Activated CD4-positive, alpha-beta T cell treated with anti-CD3 and anti-CD28 coated beads, Interleukin-2, amount 10 ng/mL, durations not matched to agents 7 days and 5 days (primary cell): ENCODE measurements around the gene HIVEP1. TPM values are rescaled to one million over a fixed set of nuclear protein-coding genes. Genes with fewer than 3 reads are reported as not detected.
A peak's percentile ranks its signal among the peaks of the same experiment; 100 is the strongest.

Experiments used
- CTCF ChIA-PET: fragments of 350-600 bp; sonication (Branson Sonifier 250); formaldehyde crosslinking; loops from one replicate; lab custom pipeline; 2021; ENCODE audit warnings: antibody characterized with exemption; lab: Charles Lee
- POLR2A ChIA-PET: fragments of 350-600 bp; sonication (Branson Sonifier 250); formaldehyde crosslinking; loops from one replicate; lab custom pipeline; 2021; ENCODE audit warnings: antibody characterized with exemption; lab: Charles Lee
- DNase-seq: peaks from one replicate; pipeline ENCODE4 v3.0.0-alpha.2; 2020
- H3K27ac Mint-ChIP-seq: one replicate; pipeline ENCODE4 v1.8.0; 2021; ENCODE audit warnings: mild to moderate bottlenecking, moderate library complexity, mixed read lengths
- H3K27me3 Mint-ChIP-seq: one replicate; pipeline ENCODE4 v1.8.0; 2021; ENCODE audit warnings: mixed read lengths
- H3K36me3 Mint-ChIP-seq: one replicate; pipeline ENCODE4 v1.8.0; 2021; ENCODE audit warnings: low read depth, mixed read lengths
- H3K4me1 Mint-ChIP-seq: one replicate; pipeline ENCODE4 v1.8.0; 2021; ENCODE audit warnings: mixed read lengths
- H3K4me3 Mint-ChIP-seq: one replicate; pipeline ENCODE4 v1.8.0; 2021; ENCODE audit warnings: mild to moderate bottlenecking, moderate library complexity, mixed read lengths
- H3K9me3 Mint-ChIP-seq: one replicate; pipeline ENCODE4 v1.8.0; 2021; ENCODE audit warnings: mixed read lengths
- total RNA-seq, 2 experiments: library from RNA; stranded (reverse); gene quantifications; one replicate each; pipeline ENCODE4 v1.2.3, GENCODE V29; 2021

The HIVEP1 gene
- total RNA-seq, 2 experiments from 2014 or later: 24.2 to 33.0 TPM

DNA sequence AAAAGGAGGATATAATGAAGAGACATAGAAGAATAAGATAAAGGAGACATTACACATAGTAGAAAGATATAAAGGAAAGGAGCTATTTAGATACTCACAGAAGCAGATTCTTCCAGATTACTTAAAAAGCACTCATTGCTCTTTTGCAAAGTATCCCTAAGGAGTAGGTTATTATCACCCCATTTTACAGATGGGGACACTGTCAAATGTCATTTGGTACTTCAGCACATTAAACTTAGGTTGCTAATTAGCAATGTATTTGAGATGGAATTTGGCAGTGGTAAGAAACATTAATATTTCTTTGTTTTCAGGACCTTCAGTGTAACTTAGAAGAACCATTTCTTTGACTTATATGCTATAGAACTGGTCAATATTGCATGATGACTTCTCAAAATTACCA lies 11.9 kb upstream of the HIVEP1 start:
- H3K9me3 Mint-ChIP-seq: peaks cover 2% of the 10 kb centered on the region
- H3K36me3 Mint-ChIP-seq: no peaks in the 10 kb centered on the region
- no peaks in the 10 kb centered on the region for H3K4me1 Mint-ChIP-seq
- POLR2A ChIA-PET: no interaction called here
- no peak overlapping the region for H3K4me3 Mint-ChIP-seq
- H3K27ac Mint-ChIP-seq: no peak overlapping the region
- no peak for DNase-seq
- CTCF ChIA-PET: no interaction called here
- H3K27me3 Mint-ChIP-seq: no peaks in the 10 kb centered on the region

DNA sequence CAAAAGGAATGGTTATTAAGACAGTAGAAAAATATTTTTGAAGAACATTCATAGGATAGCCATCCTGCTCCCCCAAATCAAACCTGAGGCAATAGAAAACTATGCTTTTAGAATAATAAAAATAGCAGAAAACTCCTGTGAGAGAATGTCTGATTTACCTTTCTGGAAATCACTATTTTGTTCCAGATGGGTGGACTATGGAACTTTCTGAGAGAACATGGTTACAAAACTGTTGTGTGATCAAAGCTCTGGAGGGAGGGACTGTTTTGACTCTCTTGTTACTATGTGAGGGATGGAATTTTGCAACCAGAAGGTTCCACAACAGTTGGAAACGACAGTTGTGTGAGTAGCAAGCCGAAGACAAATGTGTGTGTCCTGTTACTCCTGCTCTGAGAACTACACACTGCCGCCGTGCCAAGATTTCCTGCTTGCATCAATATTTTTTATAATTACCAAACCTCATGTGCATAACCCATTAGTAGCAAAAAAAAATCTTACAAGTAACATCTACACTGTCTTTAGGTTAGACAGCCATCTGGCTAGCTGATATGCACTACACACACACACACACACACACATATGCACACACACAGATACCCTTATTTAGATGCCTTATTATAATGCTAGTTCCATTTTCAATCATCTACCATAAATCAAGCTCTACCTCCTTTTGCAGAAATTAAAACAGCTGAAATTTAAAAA lies 11.0 kb upstream of the HIVEP1 start:
- peaks cover 2% of the 10 kb centered on the region for H3K9me3 Mint-ChIP-seq
- POLR2A ChIA-PET: no interaction called here
- no peak overlapping the region for H3K27ac Mint-ChIP-seq
- H3K36me3 Mint-ChIP-seq: no peaks in the 10 kb centered on the region
- no peak overlapping the region for H3K4me3 Mint-ChIP-seq
- no peaks in the 10 kb centered on the region for H3K27me3 Mint-ChIP-seq
- CTCF ChIA-PET: no interaction called here
- H3K4me1 Mint-ChIP-seq: no peaks in the 10 kb centered on the region
- no peak for DNase-seq

DNA sequence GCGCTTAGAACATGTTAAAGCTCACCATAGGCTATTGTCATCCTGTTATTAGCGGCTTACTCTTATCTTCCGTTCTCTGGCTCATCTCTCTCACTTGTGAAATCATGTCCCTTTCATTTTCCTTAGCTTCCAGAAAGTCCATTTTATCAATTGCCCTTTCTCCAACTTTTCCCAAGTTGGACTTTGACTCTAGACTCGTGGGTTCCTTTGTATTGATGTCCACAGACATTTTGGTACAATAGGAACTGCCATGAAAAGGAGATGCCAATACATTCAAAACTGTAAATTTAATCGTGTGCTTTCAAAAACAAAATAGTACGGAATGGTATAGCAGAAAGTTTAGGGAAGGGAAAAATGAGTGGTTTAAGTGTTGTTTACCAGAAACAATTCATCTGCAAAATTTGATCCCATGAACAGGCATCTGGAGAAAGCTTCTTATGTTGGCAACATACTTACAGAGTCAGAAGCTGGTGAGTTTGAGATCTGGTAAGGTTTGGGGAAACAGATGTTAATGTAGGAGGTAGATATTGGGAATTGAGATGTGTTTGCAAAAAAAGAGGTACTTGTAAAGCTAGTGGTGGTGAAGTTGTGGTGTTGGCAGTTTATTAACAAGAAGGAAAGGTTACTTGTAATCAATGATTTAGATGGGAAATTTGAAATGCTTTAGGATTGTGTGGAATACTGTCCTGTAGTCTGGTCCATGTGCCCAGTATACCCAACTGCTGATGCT lies 10.2 kb upstream of the HIVEP1 start:
- POLR2A ChIA-PET: no interaction called here
- CTCF ChIA-PET: interaction anchor here (0.7 kb wide), 1 partner anchor 13 kb away, joined by 3 read pairs; no protein-coding TSS in a partner anchor
- Mint-ChIP-seq H3K27ac (no peak overlapping the region), H3K4me1 (no peaks in the 10 kb centered on the region), H3K27me3 (no peaks in the 10 kb centered on the region), H3K4me3 (no peak overlapping the region), H3K36me3 (no peaks in the 10 kb centered on the region), H3K9me3 (peaks cover 2% of the 10 kb centered on the region)
- no peak for DNase-seq

DNA sequence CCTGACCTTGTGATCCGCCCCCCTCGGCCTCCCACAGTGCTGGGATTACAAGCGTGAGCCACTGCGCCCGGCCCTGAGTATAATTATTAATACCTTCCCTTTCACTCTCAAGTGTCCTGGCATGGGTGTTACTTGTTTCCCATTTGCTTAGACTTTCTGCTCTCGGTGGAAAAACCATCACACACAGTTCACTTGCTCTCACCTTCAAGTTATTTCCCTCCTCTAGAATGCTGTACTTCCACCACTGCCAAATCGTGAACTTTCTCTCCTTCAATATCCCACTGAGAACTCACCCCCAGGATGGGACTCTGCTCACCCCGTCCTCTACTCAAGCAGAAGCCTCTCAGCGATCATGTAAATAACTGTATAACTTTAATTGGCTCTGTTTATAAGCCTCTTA lies 4.6 kb upstream of the HIVEP1 start:
- H3K9me3 Mint-ChIP-seq: no peaks in the 10 kb centered on the region
- no peak overlapping the region for H3K27ac Mint-ChIP-seq
- ChIA-PET POLR2A (no interaction called here), CTCF (no interaction called here)
- no peak for DNase-seq
- H3K27me3 Mint-ChIP-seq: no peaks in the 10 kb centered on the region
- peaks cover 29% of the 10 kb centered on the region for H3K4me1 Mint-ChIP-seq
- H3K36me3 Mint-ChIP-seq: no peaks in the 10 kb centered on the region
- H3K4me3 Mint-ChIP-seq: no peak overlapping the region

DNA sequence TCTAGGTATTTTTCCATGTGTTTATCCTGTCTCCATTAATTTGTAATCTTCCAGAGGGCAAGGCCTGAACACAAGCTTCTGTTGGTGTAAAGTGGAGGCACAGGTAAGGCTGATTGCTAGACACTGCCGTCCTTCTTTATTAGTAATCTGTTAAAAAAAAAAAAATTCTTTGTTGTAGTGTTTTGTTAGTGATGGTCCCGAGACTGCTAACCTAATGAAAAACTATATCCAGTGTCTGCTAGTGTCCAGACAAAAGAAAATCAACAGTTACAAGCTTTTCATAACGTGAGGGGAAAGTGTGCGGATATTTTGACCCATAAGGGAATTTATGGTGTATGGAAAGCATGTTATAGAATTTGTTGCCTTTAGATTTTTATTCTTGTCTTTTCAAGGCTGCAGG lies 4.2 kb upstream of the HIVEP1 start:
- DNase-seq: no peak
- H3K27ac Mint-ChIP-seq: peak overlapping the region; percentile 99
- no peaks in the 10 kb centered on the region for H3K27me3 Mint-ChIP-seq
- CTCF ChIA-PET: no interaction called here
- H3K9me3 Mint-ChIP-seq: no peaks in the 10 kb centered on the region
- peaks cover 29% of the 10 kb centered on the region for H3K4me1 Mint-ChIP-seq
- no peaks in the 10 kb centered on the region for H3K36me3 Mint-ChIP-seq
- POLR2A ChIA-PET: interaction anchor here (0.7 kb wide), 1 partner anchor 9 kb away, joined by 7 read pairs; no protein-coding TSS in a partner anchor
- H3K4me3 Mint-ChIP-seq: peak overlapping the region; percentile 92

DNA sequence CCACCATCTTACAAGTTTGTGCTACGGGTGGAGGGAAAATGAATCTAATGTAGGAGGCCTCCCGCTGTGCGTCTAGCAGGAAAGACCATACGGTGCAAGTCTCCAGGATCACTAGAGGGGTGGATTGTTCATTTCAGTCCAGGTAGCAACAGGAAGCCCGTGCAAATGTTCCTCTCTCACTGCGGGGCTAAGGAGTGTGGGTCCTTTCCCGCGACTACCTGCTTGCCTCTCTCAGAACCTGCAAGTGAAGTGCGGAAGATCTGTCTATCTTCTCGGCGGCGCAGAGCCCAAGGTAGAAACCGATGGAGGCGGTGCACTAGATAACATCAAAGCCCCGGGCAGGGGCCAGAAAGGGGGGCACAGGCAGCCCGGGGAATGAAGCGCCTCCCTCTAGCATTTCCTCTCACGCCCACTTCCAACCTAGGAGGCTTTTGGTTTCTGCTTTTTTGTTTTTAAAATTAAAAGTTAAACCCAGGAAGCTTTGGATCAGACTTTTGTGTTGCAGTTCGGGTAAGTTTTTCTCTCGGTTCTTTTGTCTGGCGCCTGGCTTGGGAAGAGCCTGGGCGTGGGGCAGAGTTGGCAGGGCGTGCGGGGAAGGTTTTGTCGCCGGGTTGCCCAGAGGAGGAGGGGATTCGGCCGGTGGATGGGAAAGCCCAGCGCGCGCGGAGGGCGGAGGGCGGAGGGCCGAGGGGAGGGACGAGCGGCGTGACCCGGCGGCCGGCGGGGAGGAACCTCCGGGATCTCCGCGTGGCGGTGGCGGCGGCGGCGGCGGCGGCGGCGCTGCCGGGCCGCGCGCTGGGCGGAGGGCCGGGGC lies 3.5 kb upstream of the HIVEP1 start:
- Mint-ChIP-seq H3K27me3 (no peaks in the 10 kb centered on the region), H3K4me3 (peak overlapping the region; percentile 92), H3K36me3 (peaks cover 3% of the 10 kb centered on the region), H3K4me1 (peaks cover 35% of the 10 kb centered on the region), H3K27ac (peak overlapping the region; percentile 99), H3K9me3 (no peaks in the 10 kb centered on the region)
- CTCF ChIA-PET: no interaction called here
- POLR2A ChIA-PET: interaction anchor here (0.7 kb wide), 1 partner anchor 8 kb away, joined by 7 read pairs; no protein-coding TSS in a partner anchor
- peak; percentile 92 for DNase-seq

DNA sequence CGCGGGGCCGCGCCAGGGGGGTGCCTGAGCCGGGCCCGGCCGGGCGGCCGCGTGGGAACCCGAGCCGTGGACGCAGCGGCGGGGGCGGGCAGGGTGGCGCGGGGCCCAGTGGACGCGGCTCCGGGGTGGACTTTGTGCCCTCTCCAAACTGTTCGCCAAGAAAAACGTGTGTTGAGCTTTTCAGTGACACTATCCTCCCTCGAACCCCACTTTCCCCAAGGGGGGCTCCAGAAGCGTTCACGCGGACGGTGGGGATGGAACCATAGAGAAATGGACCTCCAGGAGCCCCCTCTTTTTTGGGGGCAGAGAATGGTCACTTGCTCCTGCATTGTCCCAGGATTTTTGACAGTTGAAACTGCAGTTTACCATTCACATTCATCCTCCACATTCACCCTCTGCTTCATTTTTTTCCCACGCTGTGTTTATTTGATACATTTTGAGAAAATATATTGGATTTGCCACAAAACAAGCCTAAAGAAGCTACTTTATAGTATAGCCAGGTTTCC lies 2.9 kb upstream of the HIVEP1 start:
- H3K4me1 Mint-ChIP-seq: peaks cover 36% of the 10 kb centered on the region
- H3K9me3 Mint-ChIP-seq: no peaks in the 10 kb centered on the region
- H3K27me3 Mint-ChIP-seq: no peaks in the 10 kb centered on the region
- peaks cover 3% of the 10 kb centered on the region for H3K36me3 Mint-ChIP-seq
- H3K27ac Mint-ChIP-seq: peak overlapping the region; percentile 99
- POLR2A ChIA-PET: interaction anchor here (0.6 kb wide), 1 partner anchor 775 kb away, joined by 4 read pairs; no protein-coding TSS in a partner anchor
- DNase-seq: no peak
- CTCF ChIA-PET: interaction anchor here (0.6 kb wide), 1 partner anchor 42 kb away, joined by 3 read pairs; no protein-coding TSS in a partner anchor
- peak overlapping the region; percentile 89 for H3K4me3 Mint-ChIP-seq

DNA sequence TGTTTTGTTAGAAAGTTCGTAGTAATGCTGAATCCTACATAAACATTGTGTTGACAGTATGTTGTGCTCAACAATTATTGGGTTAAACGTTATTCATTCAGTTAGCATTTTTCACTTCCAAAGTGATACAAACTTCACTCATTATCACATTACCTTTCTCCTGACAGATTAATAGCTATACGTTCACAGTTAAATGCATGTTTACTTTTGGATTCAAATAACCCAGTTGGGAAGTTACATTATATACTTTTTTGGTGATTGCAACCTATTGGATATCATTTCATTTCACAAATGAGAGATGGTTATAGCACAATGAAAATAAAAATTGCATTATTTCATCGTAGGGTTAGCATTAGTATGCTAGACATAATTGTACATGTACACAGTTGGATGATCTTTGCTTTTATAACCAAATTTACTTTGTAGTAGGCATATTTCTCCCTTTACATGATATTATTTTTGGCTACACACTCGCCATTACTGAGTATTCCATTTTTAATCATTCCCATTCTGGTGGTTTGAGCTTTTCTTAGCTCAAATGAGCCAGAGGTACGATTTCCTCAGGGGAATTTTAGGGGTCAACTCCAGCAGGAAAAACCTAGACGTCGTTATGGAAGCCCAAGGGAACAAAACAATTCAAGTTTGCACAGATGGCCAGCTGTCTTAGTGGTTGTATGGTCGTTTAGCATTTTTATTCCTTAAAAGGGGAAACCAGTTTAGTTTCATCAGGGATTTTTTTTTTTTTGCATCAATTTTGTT lies 2.1 kb upstream of the HIVEP1 start:
- no peaks in the 10 kb centered on the region for H3K27me3 Mint-ChIP-seq
- H3K36me3 Mint-ChIP-seq: peaks cover 11% of the 10 kb centered on the region
- no peak for DNase-seq
- H3K27ac Mint-ChIP-seq: peak overlapping the region; percentile 99
- peaks cover 43% of the 10 kb centered on the region for H3K4me1 Mint-ChIP-seq
- CTCF ChIA-PET: interaction anchor here (0.6 to 0.7 kb wide), 2 partner anchors 42 to 125 kb away, joined by 3 to 5 read pairs; no protein-coding TSS in a partner anchor
- H3K9me3 Mint-ChIP-seq: peaks cover 8% of the 10 kb centered on the region
- POLR2A ChIA-PET: interaction anchor here (0.6 kb wide), 1 partner anchor 776 kb away, joined by 4 read pairs; no protein-coding TSS in a partner anchor
- H3K4me3 Mint-ChIP-seq: peak overlapping the region; percentile 89

DNA sequence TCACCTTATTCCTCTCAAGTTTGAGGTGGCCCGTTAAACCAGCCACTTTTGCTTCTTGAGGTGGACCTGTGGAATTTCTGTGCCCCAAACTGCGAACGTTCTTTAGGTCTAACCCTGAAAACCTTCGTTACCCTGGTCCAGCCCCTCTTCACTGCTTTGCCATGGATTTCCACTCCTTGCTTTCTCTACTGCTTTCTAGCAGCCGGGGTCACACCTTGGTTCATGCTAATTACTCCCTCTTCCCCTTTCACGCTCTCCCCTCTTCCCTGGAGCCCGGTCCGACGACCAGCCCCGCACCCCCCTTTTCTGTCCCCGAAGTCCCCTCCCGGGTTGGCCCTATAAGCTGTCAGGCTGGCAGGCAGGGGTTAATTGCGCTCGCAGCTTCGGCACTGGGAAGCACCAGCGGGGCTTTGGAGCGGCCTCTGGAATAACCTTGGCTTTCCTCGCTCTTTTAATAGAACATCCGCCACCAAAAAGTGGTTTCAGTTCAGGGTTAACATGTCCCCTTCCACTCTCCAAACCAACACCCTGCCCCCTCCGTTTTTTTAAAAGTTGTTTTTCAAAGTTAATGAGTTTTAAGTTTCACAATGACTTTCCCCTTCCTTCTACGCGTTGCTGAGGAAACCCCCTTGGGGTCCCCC lies 1.4 kb upstream of the HIVEP1 start:
- Mint-ChIP-seq H3K4me3 (peak overlapping the region; percentile 89), H3K27me3 (no peaks in the 10 kb centered on the region), H3K4me1 (peaks cover 47% of the 10 kb centered on the region), H3K9me3 (peaks cover 12% of the 10 kb centered on the region), H3K36me3 (peaks cover 17% of the 10 kb centered on the region), H3K27ac (peak overlapping the region; percentile 99)
- ChIA-PET CTCF (no interaction called here), POLR2A (no interaction called here)
- DNase-seq: no peak

DNA sequence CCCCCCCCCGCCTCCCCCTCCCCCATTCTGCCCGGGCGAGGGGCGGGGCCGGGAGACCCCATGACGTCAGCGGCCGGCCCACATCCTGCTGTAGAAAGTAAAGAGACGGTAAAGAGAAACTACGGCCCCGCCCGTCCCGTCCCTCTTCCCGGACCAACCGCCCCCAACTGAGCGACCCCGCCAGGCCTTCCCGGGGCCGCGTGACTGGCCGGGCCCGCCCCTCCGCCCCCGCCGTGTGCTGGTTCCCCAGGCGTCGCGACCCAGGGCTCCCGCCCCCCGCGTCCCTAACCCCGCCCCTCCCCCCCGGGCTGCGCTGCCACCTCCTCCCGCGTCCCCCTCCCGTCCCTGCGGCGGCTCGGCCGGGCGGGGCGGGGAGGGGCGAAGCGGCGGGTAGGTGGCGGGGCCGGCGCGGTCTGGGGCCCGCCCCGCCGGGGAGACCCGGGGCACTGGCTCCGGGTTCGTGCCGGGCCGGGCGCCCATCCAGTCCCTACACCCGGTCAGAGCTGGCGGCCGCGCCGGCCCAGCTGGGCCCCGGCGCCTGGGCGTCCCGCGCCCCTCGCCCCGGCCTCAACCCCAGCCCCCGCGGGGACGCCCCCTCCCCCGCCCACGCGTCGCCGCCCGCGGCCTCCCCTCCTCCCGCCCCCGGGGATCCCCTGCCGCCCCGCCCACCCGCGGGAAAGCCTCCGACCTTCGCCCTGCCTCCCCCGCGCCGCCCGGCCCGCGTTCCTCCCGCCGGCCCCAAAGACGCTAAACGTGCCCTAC lies 655 bp upstream of the HIVEP1 start:
- H3K27me3 Mint-ChIP-seq: no peaks in the 10 kb centered on the region
- peak overlapping the region; percentile 89 for H3K4me3 Mint-ChIP-seq
- peak overlapping the region; percentile 99 for H3K27ac Mint-ChIP-seq
- POLR2A ChIA-PET: no interaction called here
- H3K9me3 Mint-ChIP-seq: peaks cover 12% of the 10 kb centered on the region
- CTCF ChIA-PET: interaction anchor here (1.3 kb wide), 1 partner anchor 10 kb away, joined by 3 read pairs; no protein-coding TSS in a partner anchor
- H3K4me1 Mint-ChIP-seq: peaks cover 53% of the 10 kb centered on the region
- DNase-seq: peak; percentile 95
- H3K36me3 Mint-ChIP-seq: peaks cover 24% of the 10 kb centered on the region
